Breast epithelium (tissue), 4 donors: Measurements from ENCODE around the gene NEUROD2. TPM values are rescaled to one million over a fixed set of nuclear protein-coding genes. Genes with fewer than 3 reads are reported as not detected.
A peak's percentile ranks its signal among the peaks of the same experiment; 100 is the strongest.

Experiments
- DNase-seq, 2 donors: peaks; one replicate each; pipeline ENCODE4 v3.0.0-alpha.2; 2019; ENCODE audit warnings: low spot score in 2 of 2
- H3K27ac ChIP-seq, 2 donors: fragments of 200-600 bp; sonication (generic) in 1 of 2; one replicate each; pipeline ENCODE4 v1.5.1; 2016 to 2019; ENCODE audit warnings: mild to moderate bottlenecking in 1 of 2
- H3K27me3 ChIP-seq, 2 donors: fragments of 200-600 bp; sonication (generic) in 1 of 2; one replicate each; pipeline versions ENCODE4 v1.5.1 to v1.6.0; 2017 to 2019; ENCODE audit warnings: control low read depth in 1 of 2, mild to moderate bottlenecking in 1 of 2
- H3K36me3 ChIP-seq: fragments of 200-600 bp; one replicate; pipeline ENCODE4 v1.5.1; 2019
- H3K4me1 ChIP-seq, 2 donors: fragments of 200-600 bp; sonication (generic); one replicate each; pipeline ENCODE4 v1.5.1; 2016 to 2019; ENCODE audit warnings: control low read depth in 1 of 2
- H3K4me3 ChIP-seq, 3 donors: fragments of 200-600 bp; sonication (generic); 1 replicate in 2 of 3; 2 replicates in 1 of 3; pipeline ENCODE4 v1.5.1; 2016 to 2019; ENCODE audit warnings: mild to moderate bottlenecking in 3 of 3, moderate library complexity in 2 of 3
- H3K9me3 ChIP-seq, 2 donors: fragments of 200-600 bp; sonication (generic) in 1 of 2; one replicate each; pipeline ENCODE4 v1.5.1; 2016 to 2019; ENCODE audit warnings: control low read depth in 1 of 2
- POLR2A ChIP-seq: fragments of 450-650 bp; IDR thresholded peaks from one replicate; pipeline ENCODE4 v1.6.1; 2016; ENCODE audit warnings: antibody characterized with exemption, mild to moderate bottlenecking, moderate library complexity
- POLR2AphosphoS5 ChIP-seq, 3 donors: sonication (generic); formaldehyde crosslinking; IDR thresholded peaks; one replicate each; pipeline ENCODE4 v1.6.1; 2017; ENCODE audit warnings: antibody characterized with exemption in 3 of 3
- intact Hi-C: fragments of 100-400 bp; cut with DNase I; formaldehyde crosslinking; loops from one replicate; pipeline ENCODE4 v1.15.1; 2023; ENCODE audit warnings: low total_unique reads
- total RNA-seq, 3 donors: library from RNA; depleted of rRNA; stranded (reverse); fragments of >200 nt; gene quantifications; one replicate each; pipeline ENCODE4 v1.1.0, GENCODE V29; 2016
- TF ChIP-seq, protein P1 (sequence below), 3 donors: fragments of 450-650 bp; IDR thresholded peaks; one replicate each; pipeline ENCODE4 v1.5.1; 2016 to 2017; ENCODE audit warnings: antibody characterized with exemption in 3 of 3, mild to moderate bottlenecking in 3 of 3, moderate library complexity in 3 of 3

NEUROD2 gene
- total RNA-seq, 3 donors from 2014 or later = not detected

DNA sequence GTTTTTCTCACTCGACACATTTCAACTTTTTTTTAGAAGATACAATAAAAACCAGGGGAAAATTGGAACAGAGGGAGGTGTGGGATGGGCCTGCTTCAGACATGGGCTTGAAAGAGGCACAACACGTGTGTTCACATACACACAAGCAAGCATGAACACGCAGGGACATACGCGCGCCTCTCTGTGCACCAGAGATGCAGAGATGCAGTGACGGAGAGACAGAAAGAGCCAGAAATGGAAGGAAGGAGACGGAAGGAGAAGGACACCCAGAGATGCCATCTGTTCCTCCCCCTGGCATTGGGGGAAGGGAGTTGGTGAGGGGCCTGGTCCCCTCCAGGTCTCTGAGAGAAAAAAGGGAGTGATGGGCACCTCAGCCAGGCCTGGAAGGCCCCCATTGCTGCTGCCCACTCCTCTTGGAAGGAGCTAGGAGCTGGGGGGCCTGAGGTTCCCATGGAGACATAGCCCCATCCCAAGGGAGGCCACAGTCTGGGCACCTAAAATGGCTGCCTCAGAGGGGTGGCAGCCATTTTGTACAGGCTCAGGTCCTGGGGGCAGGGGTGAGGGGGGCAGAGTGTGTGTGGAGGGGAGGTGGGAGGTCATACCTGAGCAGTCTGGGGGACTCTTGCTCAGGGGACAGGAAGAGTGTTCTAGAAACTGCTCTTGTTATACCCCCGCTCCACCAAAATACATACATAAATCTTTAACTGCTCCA is 3.8 kb upstream of the NEUROD2 start:
- Histone ChIP-seq H3K27ac (no peak overlapping the region), H3K4me1 (peaks cover 2 to 10% of the 10 kb centered on the region in 2 donors), H3K4me3 (no peak overlapping the region), H3K36me3 (no peaks in the 10 kb centered on the region), H3K9me3 (no peaks in the 10 kb centered on the region), H3K27me3 (peaks cover 13 to 38% of the 10 kb centered on the region in 2 donors)
- TF ChIP-seq, protein P1, sequence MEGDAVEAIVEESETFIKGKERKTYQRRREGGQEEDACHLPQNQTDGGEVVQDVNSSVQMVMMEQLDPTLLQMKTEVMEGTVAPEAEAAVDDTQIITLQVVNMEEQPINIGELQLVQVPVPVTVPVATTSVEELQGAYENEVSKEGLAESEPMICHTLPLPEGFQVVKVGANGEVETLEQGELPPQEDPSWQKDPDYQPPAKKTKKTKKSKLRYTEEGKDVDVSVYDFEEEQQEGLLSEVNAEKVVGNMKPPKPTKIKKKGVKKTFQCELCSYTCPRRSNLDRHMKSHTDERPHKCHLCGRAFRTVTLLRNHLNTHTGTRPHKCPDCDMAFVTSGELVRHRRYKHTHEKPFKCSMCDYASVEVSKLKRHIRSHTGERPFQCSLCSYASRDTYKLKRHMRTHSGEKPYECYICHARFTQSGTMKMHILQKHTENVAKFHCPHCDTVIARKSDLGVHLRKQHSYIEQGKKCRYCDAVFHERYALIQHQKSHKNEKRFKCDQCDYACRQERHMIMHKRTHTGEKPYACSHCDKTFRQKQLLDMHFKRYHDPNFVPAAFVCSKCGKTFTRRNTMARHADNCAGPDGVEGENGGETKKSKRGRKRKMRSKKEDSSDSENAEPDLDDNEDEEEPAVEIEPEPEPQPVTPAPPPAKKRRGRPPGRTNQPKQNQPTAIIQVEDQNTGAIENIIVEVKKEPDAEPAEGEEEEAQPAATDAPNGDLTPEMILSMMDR (IDR thresholded peaks at IDR 0.05) = no peak
- TF ChIP-seq POLR2A (no peak), POLR2AphosphoS5 (IDR thresholded peaks at IDR 0.05) (no peak)
- intact Hi-C loops = no loop called here
- no peak for DNase-seq

DNA sequence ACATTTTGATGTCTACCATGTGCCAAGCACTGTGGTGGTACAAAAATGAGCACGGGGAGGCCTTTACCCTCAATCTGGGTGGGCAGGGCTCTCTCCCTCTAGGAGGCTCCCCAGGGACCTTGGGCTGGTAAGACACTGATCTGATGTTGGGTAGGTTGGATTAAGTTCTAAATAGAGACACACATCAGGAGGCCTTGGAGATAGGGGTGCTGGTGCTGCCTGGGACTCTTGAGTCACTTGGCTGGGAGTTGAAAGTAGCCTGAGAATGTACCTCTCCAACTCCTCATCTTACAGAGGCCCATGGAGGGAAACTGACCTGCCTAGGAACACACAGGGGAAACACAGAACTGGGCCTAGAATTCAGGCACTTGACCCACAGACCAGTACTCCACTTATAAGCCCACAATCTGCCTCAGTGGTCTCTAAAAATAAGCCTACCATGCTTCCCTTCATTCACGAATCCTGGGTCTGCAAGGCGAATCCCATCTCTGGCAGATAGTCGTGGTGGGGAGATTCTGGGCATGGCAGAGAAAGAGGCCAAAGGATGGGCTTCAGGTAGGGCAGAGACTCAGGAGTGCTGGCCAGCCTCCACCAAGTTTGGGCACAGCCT is 1.8 kb upstream of the NEUROD2 start:
- intact Hi-C loops = no loop called here
- H3K27me3 ChIP-seq = peaks cover 13 to 54% of the 10 kb centered on the region in 2 donors

DNA sequence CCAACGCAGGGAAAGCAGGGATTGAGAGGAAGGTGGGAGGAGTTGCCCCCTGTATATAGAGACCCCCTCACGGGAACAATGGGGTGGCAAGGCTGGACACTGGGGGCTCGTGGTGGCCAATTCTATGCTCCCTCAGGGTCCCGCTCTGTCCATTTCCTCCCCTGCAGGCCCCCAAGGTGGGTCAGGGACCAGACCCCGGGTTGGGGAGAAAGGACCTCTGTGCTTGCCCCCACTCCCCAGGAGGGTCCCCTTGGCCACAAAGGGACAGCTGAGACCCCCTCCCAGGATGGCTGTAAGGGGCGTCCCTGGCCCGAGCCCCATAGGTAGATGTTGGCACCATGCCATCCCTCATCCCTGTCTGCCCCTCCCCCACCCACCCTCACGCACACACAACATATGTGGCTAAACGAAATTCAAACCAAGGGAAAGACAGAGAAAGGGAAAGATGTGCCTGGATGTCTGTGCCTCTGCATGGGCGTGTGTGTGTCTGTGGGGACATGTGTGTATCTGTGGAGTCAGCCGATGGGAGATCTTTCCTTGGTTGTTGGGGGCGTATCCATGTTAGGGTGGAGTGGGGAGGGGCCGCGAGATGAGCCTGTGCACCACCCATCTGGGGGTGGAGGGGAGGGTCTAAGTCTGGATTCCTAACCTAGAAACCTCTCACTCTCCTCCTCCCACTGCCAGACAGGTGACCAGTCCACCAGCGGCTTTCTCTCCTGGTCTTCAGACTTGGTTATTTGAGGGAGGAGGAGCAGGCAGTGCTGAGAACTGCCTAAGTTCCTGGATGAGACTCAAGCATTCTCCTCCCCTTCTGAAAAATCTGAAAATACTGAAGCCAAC is 642 bp upstream of the NEUROD2 start:
- H3K4me3 ChIP-seq = no peak overlapping the region

More for the DNA sequence above, 1.8 kb upstream of the NEUROD2 start:
- H3K4me3 ChIP-seq = no peak overlapping the region
- H3K36me3 ChIP-seq = no peaks in the 10 kb centered on the region
- no peak for TF ChIP-seq POLR2A
- TF ChIP-seq, protein P1 (IDR thresholded peaks at IDR 0.05) = no peak
- no peak for TF ChIP-seq POLR2AphosphoS5 (IDR thresholded peaks at IDR 0.05)
- peaks cover 14 to 25% of the 10 kb centered on the region in 2 donors for H3K4me1 ChIP-seq
- no peak for DNase-seq
- no peak overlapping the region for H3K27ac ChIP-seq
- no peaks in the 10 kb centered on the region for H3K9me3 ChIP-seq

DNA sequence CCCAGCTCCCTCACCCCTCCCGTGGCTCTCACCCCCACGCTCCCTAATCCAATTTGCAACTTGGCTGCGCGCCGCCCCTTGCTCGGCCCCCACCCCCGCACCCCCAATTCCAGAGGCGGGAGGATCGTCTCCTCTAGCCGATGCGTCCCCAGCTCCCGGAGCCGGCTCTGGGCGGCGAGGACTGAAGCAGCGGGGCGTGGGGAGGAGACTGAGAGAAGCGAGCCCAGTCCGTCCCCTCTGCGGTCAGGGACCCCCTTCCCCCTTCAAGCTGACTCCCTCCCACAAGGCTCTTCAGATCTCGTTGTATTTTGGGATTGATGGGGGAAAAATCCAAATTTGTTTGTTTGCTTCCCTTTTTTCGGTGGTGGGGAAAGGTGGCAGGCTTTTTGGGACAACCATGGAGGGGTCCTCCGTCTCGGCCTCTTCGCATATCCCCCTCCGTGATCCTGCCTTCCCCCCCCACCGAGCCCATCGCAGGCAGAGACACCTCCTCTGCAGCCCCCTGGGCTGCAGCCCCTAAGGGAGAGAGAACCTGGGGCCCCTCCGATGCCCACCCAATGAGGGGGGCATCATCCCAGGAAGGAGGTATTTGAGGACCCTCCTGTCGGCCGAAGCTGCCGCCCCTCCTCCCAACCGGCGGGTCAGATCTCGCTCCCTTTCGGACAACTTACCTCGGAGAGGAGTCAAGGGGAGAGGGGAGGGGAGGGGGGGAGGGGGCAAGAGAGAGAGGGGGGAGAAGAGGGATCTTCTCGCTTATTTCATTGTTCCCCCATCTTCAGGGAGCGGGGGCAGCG is 466 bp downstream of the NEUROD2 start:
- DNase-seq = no peak
- no peak overlapping the region for H3K27ac ChIP-seq
- intact Hi-C loops = no loop called here
- peaks cover 14 to 25% of the 10 kb centered on the region in 2 donors for H3K4me1 ChIP-seq
- peak overlapping the region in 2 of 3 donors; percentile 34 to 56 for H3K4me3 ChIP-seq
- no peaks in the 10 kb centered on the region for H3K36me3 ChIP-seq
- H3K27me3 ChIP-seq = peaks cover 16 to 74% of the 10 kb centered on the region in 2 donors
- TF ChIP-seq, protein P1 (IDR thresholded peaks at IDR 0.05) = no peak
- no peaks in the 10 kb centered on the region for H3K9me3 ChIP-seq

More for the DNA sequence above, 642 bp upstream of the NEUROD2 start:
- no peaks in the 10 kb centered on the region for H3K9me3 ChIP-seq
- no peak overlapping the region for H3K27ac ChIP-seq
- TF ChIP-seq, protein P1 (IDR thresholded peaks at IDR 0.05) = no peak
- no peak for DNase-seq
- no peaks in the 10 kb centered on the region for H3K36me3 ChIP-seq
- H3K4me1 ChIP-seq = peaks cover 14 to 25% of the 10 kb centered on the region in 2 donors
- H3K27me3 ChIP-seq = peaks cover 16 to 63% of the 10 kb centered on the region in 2 donors
- intact Hi-C loops = no loop called here
